Stimulated activated CD4-positive, alpha-beta T cell treated with anti-CD3 and anti-CD28 coated beads, Interleukin-12 subunit alpha, Interleukin-12 subunit beta, amount 100 ng/mL, for 48 hours (primary cell): Measurements from ENCODE around the gene SLC35G2.
A peak's percentile ranks its signal among the peaks of the same experiment; 100 is the strongest.
"Not testable (repeated sequence)": the region's sequence is repeated elsewhere in the genome, so short reads cannot be mapped to it uniquely, and the experiment has no call there.

ENCODE experiments used
- DNase-seq, 3 donors: peaks; one replicate each; pipeline ENCODE4 v3.0.0-alpha.2; 2020; ENCODE audit warnings: low read depth in 2 of 3, low spot score in 1 of 3

SLC35G2 gene

DNA sequence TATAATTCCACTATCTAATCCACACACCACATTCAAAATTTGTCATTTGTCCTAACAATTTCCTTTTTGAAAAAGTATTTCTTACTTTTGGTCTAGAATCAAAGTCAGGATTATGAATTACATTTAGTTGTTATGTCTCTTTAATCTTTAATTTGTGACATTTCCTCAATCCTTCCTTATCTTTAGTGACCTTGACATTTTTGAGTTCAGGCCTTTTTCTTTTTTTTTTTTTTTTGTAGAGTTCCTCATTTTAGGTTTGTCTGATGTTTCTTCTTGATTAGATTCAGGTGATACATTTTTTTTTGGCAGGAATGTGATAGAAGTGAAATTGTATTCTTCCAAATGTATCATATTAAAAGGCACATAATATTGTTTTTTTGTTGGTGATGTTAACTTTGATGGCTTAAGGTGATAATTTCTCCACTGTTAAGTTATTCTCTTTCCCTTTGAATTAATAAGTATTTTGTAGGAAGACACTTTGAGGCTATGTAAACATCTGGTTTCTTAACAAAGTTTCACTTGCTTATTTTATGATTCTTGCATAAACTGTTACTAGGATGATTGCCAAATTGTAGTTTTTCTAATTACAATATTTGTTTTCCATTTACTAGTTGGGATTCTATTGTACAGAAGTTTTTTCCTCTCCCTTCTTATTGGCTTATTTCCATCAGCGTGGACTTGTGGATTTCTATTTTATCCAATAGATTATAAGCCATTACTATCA lies 16.3 kb downstream of the SLC35G2 start:
- no peak for DNase-seq

DNA sequence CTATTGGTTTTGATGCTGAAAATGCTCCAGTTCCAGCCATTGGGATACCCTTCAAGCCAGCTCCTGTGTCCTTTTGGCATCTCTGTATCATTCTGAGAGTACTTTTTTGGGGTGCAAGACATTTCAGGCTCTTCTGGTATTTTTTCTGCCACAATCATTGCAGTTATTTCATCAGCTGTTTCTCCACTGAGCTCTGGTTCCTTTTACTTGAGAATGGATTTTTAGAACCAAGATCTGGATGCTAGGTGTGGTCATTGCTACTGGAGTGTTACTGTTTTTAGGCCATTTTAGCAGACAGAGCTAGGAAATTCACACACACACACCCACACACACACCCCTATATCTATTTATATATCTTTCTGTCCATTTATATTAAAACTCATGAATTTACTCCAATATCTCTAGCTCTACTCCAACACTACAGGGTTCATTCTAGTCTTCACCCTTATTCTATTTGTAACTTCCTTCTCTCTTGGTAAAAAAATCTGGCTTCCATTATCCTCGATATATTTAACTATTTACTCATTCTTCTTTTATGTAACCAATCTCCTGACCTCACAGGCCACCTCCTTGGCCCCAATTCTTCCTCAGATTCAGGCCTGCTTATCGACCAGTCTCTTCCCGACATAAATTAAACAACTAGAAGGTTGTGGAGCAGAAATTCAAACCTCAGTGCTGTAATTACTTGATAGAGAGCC lies 17.0 kb downstream of the SLC35G2 start:
- no peak for DNase-seq

DNA sequence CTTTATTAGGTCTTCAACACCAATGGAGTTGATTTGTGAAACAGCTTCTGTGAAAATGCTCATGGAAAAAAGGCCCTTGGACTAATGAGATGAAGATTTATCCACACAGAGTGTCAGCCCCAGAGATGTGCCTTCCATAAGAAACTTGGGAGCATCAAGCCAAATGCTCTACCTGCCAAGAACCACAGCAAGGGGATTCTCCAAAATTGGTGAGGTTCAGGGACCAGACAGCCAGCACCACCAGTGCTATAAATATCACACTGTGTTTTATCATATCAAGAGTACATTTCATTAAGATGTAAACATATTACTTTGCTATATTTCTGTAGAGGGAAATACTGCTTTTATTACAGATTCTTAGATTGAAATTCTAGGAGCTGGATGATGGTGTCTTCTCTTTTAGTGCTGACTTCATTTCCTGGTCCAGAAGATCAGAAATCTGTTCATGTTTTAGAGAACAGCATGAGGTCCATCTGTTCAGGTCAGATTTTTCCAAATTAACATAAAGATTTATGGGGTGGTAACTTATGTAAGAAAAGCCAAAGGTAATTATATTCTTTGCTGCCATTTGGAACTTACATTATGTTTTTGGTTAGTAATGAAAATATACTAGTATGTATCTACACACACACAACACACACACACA lies 17.7 kb downstream of the SLC35G2 start:
- DNase-seq = no peak

DNA sequence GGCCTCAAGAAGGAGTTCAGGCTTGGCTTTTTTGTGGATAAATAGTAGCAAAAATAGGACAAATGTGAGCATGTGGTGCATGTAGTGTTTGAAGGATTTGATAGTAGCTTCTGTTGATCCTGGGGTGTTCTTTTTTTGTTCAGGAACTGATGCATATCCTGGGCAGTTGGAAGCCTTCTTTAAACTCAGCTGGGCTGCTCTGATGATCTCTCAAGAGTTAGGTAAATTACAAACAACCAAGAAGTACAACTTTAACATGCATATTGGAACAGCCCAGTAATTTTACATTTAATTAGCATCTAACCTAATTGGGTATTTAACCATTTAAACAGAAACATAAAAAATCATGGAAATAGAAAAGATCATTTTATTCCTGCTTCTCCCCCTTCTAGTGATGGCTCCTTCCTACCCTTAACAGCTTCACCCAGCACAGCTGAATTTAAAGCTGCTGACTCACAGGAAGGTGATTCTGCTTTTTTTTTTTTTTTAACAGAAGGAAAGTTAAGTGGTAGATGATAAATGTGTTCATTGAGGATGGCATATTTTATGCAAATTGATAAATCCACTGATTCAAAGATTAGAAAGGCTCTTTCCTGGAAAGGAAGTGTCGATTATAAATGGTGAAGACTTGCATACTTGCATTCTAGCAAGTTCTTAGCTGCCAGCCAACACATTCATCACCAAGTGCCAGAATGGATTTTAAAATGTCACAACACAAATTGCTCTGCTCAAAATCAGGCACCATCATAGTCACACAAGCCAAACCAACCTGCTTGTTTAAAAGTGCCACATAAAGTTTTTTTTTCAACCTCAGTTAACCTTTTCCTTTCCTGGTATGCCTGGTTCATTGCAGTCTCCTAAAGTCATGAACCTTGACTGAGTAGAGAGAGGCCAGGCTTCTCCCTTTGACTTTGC lies 20.0 kb downstream of the SLC35G2 start:
- no peak for DNase-seq

DNA sequence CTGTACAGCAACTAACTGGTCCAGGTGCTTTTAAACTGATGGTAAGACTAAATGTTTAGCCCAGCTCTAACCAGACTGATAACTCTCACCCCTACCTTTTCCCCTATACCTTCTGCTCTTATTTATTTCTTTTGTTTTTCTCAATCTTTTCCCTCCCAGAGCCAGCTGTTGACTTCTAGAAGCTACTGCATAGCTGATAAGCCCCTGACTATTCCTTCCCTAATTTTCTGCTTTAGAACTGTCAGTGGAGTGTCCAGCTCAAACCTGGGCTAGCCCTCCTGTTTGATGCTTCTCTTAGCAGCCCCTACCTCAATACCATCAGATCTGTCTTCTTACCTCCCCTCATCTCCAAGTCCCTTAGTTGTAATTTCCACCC lies 20.6 kb downstream of the SLC35G2 start:
- no peak for DNase-seq

DNA sequence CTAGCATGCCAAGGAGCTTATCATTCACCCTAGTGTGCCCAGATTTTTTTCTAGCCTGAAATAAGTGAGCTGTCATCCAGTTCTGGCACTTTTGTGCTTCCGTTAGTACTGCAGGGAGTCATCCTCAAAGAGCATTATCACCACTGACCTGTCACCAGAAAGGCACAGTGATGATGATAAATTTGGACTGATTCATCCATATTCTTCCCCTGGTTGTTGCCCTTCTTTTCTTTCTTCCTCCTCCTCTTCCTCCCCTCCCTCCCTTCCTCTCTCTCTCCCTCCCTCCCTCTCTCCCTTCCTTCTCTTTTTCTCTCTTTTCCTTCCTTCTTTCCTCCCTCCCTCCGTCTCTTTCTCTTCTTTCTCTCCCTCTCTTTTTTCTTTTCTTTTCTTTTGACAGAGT lies 21.3 kb downstream of the SLC35G2 start:
- DNase-seq = no peak

DNA sequence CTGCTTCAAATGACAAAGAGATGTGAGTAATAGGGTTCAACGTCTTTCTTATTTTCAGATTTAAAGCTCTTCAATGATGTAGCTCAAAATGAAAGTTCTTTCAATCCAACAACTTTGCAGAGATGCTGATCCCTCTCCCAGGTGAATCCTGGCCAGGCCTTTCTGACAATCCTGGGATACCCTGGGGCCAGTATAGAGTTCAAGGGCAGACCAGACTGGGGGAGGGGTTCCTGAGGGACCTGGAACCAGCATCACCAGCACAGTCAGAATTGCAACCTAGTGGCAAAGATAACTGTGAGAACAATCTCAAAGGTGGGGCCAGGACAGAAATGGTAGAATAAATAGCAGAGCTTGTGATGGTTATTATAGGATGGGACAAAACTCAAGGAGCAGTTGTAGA lies 23.4 kb downstream of the SLC35G2 start:
- no peak for DNase-seq

DNA sequence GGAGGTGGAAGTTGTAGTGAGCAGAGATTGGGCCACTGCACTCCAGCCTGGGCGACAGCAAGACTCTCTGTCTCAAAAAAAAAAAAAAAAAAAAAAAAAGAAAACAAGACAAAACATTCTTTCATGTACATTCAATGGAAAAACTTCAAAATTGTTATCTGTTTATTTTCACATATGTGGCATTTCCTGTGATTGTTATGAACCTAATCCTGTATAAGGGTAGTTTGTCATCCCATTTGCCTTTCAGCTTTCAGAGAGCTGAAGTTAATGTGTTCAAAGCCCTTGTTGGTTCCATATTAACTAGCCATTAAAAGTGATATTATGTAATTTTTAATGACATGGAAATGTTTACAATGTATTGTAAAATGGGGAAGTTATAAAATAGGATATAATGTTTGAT lies 25.8 kb downstream of the SLC35G2 start:
- DNase-seq = no peak

DNA sequence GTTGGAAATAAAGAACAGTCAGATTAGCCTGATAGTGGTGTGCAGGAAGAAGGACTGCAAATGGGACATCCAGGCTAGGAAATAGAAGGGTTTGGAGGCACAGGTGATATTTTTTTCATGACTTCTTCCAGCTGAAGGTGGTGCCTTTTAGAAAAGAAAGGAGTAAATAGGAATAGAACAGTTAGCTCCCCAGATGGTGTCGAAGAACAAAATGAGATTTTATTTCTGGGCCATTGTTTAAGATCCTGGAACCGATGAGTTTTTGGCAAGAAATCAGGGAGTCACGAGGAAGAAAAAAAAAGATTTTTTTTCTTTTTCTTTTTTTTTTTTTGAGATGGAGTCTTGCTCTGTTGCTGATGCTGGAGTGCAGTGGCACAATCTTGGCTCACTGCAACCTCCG lies 33.3 kb downstream of the SLC35G2 start:
- DNase-seq = no peak

DNA sequence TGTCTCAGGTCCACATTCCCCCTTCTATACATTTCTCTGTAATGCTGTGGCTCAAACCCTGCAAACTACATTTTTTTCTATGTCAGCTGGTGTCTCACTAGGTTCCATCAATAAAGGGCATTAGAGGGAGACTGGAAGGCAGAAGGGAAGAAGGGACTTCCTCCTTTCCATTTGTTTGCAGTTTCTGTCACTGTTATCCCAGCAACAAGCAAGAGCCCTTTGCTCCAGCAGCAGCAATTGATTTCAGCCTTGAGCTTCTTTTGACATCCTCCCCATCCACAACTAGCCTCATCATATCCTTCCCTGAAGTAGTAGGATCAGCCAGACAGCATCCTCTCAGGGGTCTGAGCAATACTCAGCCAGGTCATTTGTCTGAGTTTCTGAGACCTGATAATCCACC lies 37.7 kb downstream of the SLC35G2 start:
- no peak for DNase-seq

DNA sequence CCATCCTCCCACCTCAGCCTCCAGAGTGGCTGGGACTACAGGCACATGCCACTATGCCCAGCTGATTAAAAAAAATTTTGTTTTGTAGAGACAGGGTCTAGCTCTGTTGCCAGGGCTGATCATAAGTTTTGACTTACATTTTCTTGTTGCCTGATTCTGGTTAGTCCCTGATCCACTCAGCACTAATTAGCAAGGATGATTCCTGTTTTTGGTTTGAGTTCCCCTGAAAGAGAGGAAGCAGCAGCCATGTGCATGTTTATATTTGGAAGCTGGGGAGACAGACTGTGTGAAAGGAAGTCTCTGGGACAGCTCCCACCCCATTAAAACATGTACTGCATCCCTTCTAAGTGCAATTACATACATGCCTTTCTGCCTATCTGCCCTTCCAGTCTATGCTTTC lies 39.5 kb downstream of the SLC35G2 start:
- DNase-seq = no peak

DNA sequence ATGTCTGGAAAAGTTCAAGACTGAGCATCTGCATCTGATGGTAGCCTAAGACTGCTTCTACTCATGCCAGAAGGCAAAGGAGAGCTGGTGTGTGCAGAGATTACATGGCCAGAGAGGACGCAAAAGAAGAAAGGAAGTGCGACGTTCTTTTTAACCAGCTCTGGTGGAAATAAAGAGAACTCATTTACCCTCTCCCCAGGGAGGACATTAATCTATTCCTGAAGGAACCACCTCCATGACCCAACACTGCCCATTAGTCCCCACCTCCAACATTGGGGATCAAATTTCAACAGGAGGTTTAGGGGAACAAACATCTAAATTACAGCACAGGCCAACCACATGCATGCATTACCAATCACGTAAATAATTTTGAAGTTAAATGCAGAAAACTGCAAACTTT lies 41.6 kb downstream of the SLC35G2 start:
- no peak for DNase-seq

DNA sequence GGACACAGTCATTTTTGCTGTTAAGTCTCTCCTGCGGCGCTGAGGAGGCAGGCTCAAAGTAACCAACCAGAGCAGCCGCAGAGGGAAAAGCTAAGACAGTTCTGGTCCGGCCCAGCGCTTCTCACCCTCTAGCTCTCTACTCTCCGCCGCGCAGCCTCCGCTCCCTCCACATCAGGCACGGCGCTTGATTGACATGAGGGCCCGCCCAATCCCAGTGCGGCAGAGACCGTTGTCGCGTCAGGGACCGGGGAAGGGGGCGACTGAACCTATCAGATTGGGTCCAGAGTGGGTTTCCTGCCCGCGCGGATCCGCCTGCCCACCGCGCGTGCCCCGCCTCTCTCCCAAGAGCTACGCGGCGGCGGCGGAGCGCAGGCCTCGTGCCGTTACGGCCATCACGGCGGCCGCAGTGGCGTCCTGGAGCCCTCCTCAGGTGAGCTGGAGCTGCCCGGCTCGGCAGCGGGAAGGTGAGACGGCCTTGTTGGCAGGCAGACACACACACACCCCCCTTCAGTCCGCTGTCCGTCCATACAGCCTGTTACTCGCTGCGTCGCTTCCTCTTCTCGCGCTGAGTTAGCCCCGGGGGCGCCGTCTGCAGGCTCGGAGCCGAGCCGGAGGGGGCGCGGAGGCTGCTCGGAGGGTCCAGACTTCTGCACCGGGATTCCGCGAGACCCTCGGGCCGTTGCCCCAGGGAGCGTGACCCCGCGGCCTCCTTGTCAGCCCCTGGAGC lies 43.1 kb downstream of the SLC35G2 start, which contains the start of gene NCK1:
TSS of gene NCK1 (plus strand) at position 319 of the 727 bp plus-strand sequence. CDS start 65,794 bp downstream, outside the sequence.
- peak; percentile 95 to 98 (median 97) for DNase-seq

DNA sequence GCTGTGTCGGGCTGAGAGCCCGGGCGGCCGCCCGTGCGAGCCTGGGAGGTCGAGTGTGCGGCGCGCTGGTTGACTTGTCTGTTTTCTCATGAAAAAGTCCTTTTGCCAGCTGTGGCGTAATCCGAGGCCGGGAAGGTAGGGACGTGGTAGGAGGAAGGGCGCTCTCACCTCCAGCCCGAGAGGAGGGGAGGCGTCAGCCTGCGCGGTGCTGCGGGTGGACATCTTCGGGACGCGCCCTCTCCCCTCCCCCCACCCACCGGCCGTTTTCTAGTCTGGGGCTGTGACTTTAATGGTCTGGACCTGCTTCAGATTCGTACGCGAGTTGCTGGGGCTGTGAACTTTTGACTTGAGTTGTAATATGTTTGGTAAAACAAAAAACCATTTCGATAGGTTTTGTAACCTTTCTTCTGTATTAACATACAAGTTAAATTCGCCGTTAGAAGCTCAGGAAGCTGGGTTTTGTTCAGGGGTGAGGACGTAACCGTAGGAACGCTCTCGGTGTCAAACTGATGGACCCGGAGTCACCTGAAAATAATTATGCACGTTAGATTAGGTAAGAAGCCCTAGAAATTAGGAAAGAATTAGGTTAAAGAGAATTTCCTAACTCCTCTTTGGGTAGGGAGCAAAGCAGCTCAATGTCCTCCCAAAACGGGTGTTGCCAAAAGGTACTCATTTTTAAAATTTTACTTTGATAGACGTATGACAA lies 43.8 kb downstream of the SLC35G2 start:
- DNase-seq = peak; percentile 21 to 34 (median 21)

DNA sequence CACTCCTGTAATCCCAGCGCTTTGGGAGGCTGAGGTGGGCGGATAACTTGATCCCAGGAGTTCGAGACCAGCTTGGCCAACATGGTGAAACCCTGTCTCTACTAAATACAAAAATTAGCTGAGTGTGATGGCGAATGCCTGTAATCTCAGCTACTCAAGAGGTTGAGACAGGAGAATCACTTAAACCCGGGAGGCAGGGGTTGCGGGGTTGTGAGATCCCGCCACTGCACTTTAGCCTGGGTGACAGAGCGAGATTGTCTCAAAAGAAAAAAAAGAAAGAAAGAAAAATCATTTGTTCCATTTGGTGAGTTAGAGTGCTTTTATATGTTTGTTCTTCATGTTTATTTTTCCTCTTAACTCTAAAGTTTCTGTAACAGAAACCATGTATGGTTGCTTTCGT lies 50.4 kb downstream of the SLC35G2 start:
- no peak for DNase-seq

DNA sequence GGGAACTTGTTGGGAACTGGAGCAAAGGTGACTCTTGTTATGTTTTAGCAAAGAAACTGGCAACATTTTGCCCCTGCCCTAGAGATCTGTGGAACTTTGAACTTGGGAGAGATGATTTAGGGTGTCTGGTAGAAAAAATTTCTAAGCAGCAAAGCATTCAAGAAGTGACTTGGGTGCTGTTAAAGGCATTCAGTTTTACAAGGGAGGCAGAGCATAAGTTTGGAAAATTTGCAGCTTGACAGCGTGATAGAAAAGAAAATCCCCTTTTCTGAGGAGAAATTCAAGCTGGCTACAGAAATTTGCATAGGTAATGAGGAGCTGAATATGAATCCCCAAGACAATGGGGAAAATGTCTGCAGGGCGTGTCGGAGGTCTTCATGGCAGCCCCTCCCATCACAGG lies 53.3 kb downstream of the SLC35G2 start:
- not testable (repeated sequence) for DNase-seq

DNA sequence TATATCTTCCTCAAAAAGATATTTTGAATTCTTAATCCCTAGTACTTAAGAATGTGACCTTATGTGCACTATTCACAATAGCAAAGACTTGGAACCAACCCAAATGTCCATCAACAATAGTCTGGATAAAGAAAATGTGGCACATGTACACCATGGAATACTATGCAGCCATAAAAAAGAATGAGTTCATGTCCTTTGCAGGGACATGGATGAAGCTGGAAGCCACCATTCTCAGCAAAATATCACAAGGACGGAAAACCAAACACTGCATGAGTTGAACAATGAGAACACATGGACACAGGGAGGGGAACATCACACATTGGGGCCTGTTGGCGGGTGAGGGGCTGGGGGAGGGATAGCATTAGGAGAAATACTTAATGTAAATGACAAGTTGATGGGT lies 60.6 kb downstream of the SLC35G2 start:
- not testable (repeated sequence) for DNase-seq

DNA sequence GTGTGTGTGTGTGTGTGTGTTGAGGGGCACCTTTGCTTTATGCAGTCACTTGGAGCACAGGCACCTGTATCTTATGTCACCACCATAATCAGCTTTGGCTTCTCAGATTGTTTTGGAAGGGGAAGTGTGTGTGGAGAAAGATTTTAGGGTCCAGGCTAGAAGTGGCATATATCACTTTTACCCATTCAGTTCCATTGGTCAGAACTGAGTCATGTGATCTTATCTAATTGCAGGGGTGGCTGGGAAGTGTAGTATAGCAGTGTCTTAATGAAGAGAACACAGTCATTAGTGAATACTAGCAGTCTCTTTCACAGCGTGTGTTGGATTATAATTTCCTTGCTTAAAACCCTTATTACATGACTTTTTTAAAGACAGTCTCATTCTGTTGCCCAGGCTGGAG lies 63.6 kb downstream of the SLC35G2 start:
- no peak for DNase-seq

DNA sequence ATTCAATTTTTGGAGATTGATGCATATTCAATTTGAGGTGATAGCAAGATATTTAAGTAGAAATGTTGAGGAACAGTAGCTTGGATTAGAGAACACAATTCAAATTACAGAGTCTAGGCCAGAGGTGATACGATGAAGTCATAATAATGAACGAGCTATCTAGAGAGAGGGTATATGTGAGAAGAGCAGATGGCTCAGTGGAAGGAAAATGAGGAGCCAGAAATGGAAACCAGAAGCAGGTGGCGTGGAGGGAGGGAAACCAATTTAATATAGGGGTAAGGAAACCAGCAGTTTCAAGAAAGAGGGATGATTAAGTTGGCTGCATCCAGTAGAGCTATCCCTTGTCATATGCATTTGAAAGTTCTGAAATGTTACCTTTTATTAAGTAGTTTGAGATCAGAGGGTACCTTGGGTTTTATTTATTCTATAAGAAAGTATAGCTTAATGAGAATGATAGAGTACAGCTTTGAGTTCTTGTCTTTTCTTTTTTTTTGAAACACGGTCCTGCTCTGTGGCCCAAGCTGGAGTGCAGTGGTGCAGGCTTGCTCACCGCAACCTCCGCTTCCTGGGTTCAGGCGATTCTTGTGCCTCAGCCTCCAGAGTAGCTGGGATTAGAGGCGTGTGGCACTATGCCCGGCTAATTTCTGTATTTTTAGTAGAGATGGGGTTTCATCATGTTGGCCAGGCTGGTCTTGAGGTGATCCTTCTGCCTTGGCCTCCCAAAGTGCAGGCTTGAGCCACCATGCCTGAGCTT lies 65.2 kb downstream of the SLC35G2 start:
- no peak for DNase-seq
